Measurements from ENCODE around the gene KPNA1. TPM values are rescaled to one million over a fixed set of nuclear protein-coding genes. Genes with fewer than 3 reads are reported as not detected.

KPNA1 gene
- total and polyA plus RNA-seq, 4 donors, result 20.7 to 42.0 (median 23.5) TPM

DNA sequence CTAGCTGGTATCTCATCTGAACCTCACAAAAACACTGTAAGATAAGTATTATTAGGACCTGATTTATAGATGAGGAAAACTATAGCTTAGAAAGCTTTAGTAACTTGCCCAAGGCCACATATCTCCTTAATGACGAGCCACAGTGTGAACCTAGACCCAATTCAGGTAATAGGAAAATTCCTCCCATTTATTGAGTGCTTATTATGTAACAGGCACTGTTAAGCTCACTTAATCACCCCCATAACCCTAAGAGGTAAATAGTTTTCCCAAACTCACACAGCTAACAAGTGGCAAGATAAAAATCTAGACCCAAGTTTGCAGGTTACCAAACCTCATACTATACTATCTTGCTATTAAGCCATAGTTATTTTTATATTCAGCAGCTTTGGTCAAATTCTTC, 106.8 kb downstream of the KPNA1 start:
- no peaks in the 10 kb centered on the region for H3K27me3 ChIP-seq (ENCODE audit: control insufficient read depth in 4 of 4, insufficient read depth in 4 of 4, low read length in 3 of 4)
- H3K4me1 ChIP-seq (ENCODE audit: control insufficient read depth in 4 of 4, insufficient read depth in 4 of 4, low read length in 3 of 4), result peaks cover 0 to 6% (median under 1%) of the 10 kb centered on the region in 4 donors
- TF ChIP-seq RAD21 (IDR thresholded peaks at IDR 0.05) (no peak), EGR1 (IDR thresholded peaks at IDR 0.05; ENCODE audit: low read depth in 2 of 2) (no peak), GABPA (IDR thresholded peaks at IDR 0.05 in 1 of 2, conservative IDR thresholded peaks at IDR 0.05 in 1 of 2) (no peak), YY1 (IDR thresholded peaks at IDR 0.05) (no peak), SP1 (IDR thresholded peaks at IDR 0.05) (no peak), HNF4G (IDR thresholded peaks at IDR 0.05) (no peak), FOXA2 (IDR thresholded peaks at IDR 0.05) (no peak), HNF4A (conservative IDR thresholded peaks at IDR 0.05) (no peak), TAF1 (conservative IDR thresholded peaks at IDR 0.05) (no peak), FOXA1 (IDR thresholded peaks at IDR 0.05) (no peak), NR2F2 (IDR thresholded peaks at IDR 0.05) (no peak), JUND (IDR thresholded peaks at IDR 0.05) (no peak), RXRA (IDR thresholded peaks at IDR 0.05) (no peak)
- TF ChIP-seq, protein P1, sequence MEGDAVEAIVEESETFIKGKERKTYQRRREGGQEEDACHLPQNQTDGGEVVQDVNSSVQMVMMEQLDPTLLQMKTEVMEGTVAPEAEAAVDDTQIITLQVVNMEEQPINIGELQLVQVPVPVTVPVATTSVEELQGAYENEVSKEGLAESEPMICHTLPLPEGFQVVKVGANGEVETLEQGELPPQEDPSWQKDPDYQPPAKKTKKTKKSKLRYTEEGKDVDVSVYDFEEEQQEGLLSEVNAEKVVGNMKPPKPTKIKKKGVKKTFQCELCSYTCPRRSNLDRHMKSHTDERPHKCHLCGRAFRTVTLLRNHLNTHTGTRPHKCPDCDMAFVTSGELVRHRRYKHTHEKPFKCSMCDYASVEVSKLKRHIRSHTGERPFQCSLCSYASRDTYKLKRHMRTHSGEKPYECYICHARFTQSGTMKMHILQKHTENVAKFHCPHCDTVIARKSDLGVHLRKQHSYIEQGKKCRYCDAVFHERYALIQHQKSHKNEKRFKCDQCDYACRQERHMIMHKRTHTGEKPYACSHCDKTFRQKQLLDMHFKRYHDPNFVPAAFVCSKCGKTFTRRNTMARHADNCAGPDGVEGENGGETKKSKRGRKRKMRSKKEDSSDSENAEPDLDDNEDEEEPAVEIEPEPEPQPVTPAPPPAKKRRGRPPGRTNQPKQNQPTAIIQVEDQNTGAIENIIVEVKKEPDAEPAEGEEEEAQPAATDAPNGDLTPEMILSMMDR (IDR thresholded peaks at IDR 0.05; ENCODE audit: low read depth, low read length, missing input control), result no peak
- TF ChIP-seq, protein P2, sequence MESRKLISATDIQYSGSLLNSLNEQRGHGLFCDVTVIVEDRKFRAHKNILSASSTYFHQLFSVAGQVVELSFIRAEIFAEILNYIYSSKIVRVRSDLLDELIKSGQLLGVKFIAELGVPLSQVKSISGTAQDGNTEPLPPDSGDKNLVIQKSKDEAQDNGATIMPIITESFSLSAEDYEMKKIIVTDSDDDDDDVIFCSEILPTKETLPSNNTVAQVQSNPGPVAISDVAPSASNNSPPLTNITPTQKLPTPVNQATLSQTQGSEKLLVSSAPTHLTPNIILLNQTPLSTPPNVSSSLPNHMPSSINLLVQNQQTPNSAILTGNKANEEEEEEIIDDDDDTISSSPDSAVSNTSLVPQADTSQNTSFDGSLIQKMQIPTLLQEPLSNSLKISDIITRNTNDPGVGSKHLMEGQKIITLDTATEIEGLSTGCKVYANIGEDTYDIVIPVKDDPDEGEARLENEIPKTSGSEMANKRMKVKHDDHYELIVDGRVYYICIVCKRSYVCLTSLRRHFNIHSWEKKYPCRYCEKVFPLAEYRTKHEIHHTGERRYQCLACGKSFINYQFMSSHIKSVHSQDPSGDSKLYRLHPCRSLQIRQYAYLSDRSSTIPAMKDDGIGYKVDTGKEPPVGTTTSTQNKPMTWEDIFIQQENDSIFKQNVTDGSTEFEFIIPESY (IDR thresholded peaks at IDR 0.05), result no peak
- TF ChIP-seq, protein P3, sequence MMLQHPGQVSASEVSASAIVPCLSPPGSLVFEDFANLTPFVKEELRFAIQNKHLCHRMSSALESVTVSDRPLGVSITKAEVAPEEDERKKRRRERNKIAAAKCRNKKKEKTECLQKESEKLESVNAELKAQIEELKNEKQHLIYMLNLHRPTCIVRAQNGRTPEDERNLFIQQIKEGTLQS (IDR thresholded peaks at IDR 0.05), result no peak
- TF ChIP-seq, protein P4, sequence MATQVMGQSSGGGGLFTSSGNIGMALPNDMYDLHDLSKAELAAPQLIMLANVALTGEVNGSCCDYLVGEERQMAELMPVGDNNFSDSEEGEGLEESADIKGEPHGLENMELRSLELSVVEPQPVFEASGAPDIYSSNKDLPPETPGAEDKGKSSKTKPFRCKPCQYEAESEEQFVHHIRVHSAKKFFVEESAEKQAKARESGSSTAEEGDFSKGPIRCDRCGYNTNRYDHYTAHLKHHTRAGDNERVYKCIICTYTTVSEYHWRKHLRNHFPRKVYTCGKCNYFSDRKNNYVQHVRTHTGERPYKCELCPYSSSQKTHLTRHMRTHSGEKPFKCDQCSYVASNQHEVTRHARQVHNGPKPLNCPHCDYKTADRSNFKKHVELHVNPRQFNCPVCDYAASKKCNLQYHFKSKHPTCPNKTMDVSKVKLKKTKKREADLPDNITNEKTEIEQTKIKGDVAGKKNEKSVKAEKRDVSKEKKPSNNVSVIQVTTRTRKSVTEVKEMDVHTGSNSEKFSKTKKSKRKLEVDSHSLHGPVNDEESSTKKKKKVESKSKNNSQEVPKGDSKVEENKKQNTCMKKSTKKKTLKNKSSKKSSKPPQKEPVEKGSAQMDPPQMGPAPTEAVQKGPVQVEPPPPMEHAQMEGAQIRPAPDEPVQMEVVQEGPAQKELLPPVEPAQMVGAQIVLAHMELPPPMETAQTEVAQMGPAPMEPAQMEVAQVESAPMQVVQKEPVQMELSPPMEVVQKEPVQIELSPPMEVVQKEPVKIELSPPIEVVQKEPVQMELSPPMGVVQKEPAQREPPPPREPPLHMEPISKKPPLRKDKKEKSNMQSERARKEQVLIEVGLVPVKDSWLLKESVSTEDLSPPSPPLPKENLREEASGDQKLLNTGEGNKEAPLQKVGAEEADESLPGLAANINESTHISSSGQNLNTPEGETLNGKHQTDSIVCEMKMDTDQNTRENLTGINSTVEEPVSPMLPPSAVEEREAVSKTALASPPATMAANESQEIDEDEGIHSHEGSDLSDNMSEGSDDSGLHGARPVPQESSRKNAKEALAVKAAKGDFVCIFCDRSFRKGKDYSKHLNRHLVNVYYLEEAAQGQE (IDR thresholded peaks at IDR 0.05), result no peak
- TF ChIP-seq, protein P5, sequence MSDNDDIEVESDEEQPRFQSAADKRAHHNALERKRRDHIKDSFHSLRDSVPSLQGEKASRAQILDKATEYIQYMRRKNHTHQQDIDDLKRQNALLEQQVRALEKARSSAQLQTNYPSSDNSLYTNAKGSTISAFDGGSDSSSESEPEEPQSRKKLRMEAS (IDR thresholded peaks at IDR 0.05), result no peak
- H3K9me3 ChIP-seq (ENCODE audit: control insufficient read depth in 4 of 4, low read length in 3 of 4), result no peaks in the 10 kb centered on the region
- no peak overlapping the region for H3K4me3 ChIP-seq (ENCODE audit: low read depth in 1 of 3, low read length in 3 of 3)
- 80% methylated on average over 1 of the region's 1 CpG for WGBS
- no peak overlapping the region for H3K27ac ChIP-seq (ENCODE audit: low read depth in 1 of 2, low read length in 2 of 2)
- peaks cover 2 to 46% (median 42%) of the 10 kb centered on the region in 4 donors for H3K36me3 ChIP-seq (ENCODE audit: control insufficient read depth in 4 of 4, insufficient read depth in 3 of 4, low read depth in 1 of 4, low read length in 3 of 4)
- H3K9ac ChIP-seq (ENCODE audit: low read depth in 1 of 2, low read length in 2 of 2), result no peak overlapping the region
- no peak for DNase-seq (ENCODE audit: low spot score)
